Nephron progenitor cell (in vitro differentiated cells): Measurements from ENCODE around the gene PTBP1.

ENCODE experiments used
- DNase-seq: peaks from one replicate; pipeline ENCODE4 v3.0.0; 2021
- H3K27ac Mint-ChIP-seq: 2 replicates; pipeline ENCODE4 v1.8.0; 2021; ENCODE audit warnings: mild to moderate bottlenecking, moderate library complexity, mixed read lengths
- H3K27me3 Mint-ChIP-seq: 2 replicates; pipeline ENCODE4 v1.8.0; 2021; ENCODE audit warnings: mild to moderate bottlenecking, low read depth, mixed read lengths; ENCODE audit not compliant: poor library complexity
- H3K36me3 Mint-ChIP-seq: 2 replicates; pipeline ENCODE4 v1.8.0; 2021; ENCODE audit warnings: low read depth, mixed read lengths
- H3K4me1 Mint-ChIP-seq: 2 replicates; pipeline ENCODE4 v1.8.0; 2021; ENCODE audit warnings: mixed read lengths
- H3K4me3 Mint-ChIP-seq: 2 replicates; pipeline ENCODE4 v1.8.0; 2021; ENCODE audit warnings: mild to moderate bottlenecking, moderate library complexity, mixed read lengths
- H3K9me3 Mint-ChIP-seq: 2 replicates; pipeline ENCODE4 v1.8.0; 2021; ENCODE audit warnings: mild to moderate bottlenecking, moderate library complexity, mixed read lengths
- TF ChIP-seq, protein P1 (sequence below): fragments of 200-600 bp; sonication (generic); IDR thresholded peaks from 2 replicates; pipeline ENCODE4 v1.5.0; 2021; ENCODE audit warnings: antibody characterized with exemption

The PTBP1 gene

DNA sequence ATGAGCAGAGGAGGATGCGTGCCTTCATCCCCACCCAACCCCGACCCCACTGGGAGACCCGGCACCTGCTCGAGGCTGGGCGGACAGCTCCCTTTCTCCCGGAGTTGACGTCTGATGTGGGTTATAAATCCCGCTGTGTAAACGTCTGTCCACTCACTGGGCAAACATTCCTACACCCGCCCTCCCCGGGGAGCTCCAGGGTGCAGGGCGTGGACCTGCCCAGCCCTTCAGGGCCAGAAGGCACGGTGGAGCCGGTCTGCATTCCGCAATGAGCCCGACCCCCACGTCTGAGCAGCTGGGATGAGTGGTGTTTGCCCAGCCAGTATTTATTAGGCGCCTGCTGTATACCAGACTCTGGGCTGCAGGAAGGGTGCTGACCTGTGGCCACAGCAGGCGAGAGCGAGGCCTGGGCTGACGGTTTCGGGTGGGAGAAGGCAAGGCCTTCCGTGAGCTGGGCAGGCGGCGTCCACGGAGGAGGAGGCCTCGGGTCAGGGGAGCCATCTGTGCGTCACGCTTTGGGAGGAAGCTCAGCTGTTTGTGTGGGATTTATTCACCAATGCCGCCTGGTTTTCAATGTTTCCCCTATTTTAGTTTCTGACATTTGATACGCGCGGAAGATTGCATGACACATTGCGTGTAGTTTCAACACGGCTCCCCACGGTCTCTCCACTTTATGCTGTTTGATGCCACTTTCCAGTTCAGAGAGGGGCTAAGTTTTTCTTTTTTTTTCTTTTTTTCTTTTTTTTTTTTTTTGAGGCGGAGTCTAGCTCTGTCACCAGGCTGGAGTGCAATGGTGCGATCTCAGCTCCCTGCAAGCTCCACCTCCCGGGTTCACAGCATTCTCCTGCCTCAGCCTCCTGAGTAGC is 44.4 kb upstream of the PTBP1 start:
- H3K9me3 Mint-ChIP-seq: peaks cover 27% of the 10 kb centered on the region
- H3K27ac Mint-ChIP-seq: peak overlapping the region; percentile 87
- H3K4me3 Mint-ChIP-seq: peak overlapping the region; percentile 46
- H3K27me3 Mint-ChIP-seq: peaks cover 9% of the 10 kb centered on the region
- TF ChIP-seq, protein P1, sequence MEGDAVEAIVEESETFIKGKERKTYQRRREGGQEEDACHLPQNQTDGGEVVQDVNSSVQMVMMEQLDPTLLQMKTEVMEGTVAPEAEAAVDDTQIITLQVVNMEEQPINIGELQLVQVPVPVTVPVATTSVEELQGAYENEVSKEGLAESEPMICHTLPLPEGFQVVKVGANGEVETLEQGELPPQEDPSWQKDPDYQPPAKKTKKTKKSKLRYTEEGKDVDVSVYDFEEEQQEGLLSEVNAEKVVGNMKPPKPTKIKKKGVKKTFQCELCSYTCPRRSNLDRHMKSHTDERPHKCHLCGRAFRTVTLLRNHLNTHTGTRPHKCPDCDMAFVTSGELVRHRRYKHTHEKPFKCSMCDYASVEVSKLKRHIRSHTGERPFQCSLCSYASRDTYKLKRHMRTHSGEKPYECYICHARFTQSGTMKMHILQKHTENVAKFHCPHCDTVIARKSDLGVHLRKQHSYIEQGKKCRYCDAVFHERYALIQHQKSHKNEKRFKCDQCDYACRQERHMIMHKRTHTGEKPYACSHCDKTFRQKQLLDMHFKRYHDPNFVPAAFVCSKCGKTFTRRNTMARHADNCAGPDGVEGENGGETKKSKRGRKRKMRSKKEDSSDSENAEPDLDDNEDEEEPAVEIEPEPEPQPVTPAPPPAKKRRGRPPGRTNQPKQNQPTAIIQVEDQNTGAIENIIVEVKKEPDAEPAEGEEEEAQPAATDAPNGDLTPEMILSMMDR: no peak
- peaks cover 3% of the 10 kb centered on the region for H3K36me3 Mint-ChIP-seq
- peak; percentile 37 for DNase-seq
- peaks cover 11% of the 10 kb centered on the region for H3K4me1 Mint-ChIP-seq

DNA sequence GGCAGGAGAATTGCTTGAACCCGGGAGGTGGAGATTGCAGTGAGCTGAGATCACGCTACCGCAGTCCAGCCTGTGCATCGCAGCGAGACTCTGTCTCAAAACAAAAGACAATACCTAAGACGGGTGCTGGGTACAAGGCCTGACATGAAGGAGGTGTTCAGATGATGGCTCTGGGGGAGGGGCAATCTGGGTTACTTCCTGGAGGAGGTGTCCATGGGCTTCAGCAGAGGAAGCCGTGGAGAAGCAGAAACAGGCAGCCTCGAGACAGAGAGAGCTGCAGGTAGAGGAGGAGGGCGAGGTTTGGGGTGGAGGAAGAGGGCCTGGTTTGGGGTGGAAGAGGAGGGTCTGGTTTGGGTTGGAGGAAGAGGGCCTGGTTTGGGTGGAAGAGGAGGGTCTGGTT is 42.7 kb upstream of the PTBP1 start:
- Mint-ChIP-seq H3K36me3 (peaks cover 2% of the 10 kb centered on the region), H3K4me3 (no peak overlapping the region), H3K4me1 (peaks cover 12% of the 10 kb centered on the region), H3K27ac (no peak overlapping the region), H3K9me3 (peaks cover 33% of the 10 kb centered on the region), H3K27me3 (peaks cover 9% of the 10 kb centered on the region)
- TF ChIP-seq, protein P1: no peak
- DNase-seq: no peak

DNA sequence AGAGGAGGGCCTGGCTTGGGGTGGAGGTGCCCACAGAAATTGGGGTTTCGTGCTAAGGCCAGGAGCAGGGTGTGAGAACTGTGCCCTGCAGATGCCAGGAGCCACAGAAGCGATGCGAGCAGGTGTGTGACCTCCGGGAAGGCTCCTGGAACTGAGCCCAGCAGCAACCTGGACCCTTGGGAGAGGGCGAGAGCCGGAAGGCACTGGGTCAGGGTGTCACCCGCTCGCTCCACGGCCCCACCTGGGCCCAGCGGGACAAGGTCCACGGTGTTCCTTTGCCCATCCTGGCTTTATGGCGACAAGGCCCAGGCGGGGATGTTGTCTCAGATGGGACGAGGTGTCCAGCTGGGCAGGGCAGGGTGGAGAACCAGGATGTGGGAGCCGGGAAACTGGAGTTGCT is 42.2 kb upstream of the PTBP1 start:
- Mint-ChIP-seq H3K4me1 (peaks cover 15% of the 10 kb centered on the region), H3K27me3 (peaks cover 9% of the 10 kb centered on the region), H3K36me3 (peaks cover 7% of the 10 kb centered on the region), H3K9me3 (peaks cover 38% of the 10 kb centered on the region), H3K27ac (no peak overlapping the region), H3K4me3 (no peak overlapping the region)
- TF ChIP-seq, protein P1: no peak
- no peak for DNase-seq

DNA sequence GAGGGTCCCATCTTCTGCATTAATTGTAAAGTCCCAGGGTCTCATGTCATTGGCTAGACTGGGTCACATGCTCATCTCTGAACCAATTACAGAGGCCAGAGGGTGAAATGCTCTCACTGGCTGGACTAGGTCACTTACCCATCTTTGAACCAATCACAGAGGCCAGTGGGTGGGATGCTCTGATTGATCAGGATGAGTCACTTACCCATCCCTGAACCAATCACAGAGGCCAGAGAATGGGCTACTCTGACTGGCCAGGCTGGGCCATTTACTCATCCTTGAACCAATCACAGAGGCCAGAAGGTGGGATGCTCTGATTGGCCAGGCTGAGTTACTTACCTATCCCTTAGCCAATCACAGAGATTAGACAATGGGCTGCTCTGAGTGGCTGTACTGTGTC is 41.0 kb upstream of the PTBP1 start:
- H3K4me1 Mint-ChIP-seq: peaks cover 15% of the 10 kb centered on the region
- no peak for DNase-seq
- H3K36me3 Mint-ChIP-seq: peaks cover 7% of the 10 kb centered on the region
- TF ChIP-seq, protein P1: no peak
- no peak overlapping the region for H3K4me3 Mint-ChIP-seq
- H3K27ac Mint-ChIP-seq: no peak overlapping the region
- peaks cover 40% of the 10 kb centered on the region for H3K9me3 Mint-ChIP-seq
- peaks cover 9% of the 10 kb centered on the region for H3K27me3 Mint-ChIP-seq

DNA sequence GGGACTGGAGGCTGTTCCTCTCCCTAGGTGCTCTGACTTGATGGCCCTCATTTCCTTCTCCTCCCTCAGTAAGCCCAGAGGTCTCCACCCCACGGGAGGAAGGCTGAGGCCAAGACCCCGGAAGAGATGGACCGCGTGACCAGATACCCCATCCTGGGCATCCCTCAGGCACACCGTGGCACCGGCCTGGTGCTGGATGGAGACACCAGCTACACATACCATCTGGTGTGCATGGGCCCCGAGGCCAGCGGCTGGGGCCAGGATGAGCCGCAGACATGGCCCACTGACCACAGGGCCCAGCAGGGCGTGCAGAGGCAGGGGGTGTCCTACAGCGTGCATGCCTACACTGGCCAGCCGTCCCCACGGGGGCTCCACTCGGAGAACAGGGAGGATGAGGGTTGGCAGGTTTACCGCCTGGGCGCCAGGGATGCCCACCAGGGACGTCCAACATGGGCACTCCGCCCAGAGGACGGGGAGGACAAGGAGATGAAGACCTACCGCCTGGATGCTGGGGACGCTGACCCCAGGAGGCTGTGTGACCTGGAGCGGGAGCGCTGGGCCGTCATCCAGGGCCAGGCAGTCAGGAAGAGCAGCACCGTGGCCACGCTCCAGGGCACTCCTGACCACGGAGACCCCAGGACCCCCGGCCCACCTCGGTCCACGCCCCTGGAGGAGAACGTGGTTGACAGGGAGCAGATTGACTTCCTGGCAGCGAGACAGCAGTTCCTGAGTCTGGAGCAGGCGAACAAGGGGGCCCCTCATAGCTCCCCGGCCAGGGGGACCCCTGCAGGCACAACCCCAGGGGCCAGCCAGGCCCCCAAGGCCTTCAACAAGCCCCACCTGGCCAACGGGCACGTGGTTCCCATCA is 40.2 kb upstream of the PTBP1 start:
- peaks cover 7% of the 10 kb centered on the region for H3K36me3 Mint-ChIP-seq
- TF ChIP-seq, protein P1: no peak
- peaks cover 45% of the 10 kb centered on the region for H3K9me3 Mint-ChIP-seq
- H3K27me3 Mint-ChIP-seq: peaks cover 9% of the 10 kb centered on the region
- no peak overlapping the region for H3K27ac Mint-ChIP-seq
- DNase-seq: no peak
- peaks cover 15% of the 10 kb centered on the region for H3K4me1 Mint-ChIP-seq
- H3K4me3 Mint-ChIP-seq: no peak overlapping the region
